H1 (cell line): Measurements from ENCODE around the gene PFKM. TPM values are rescaled to one million over a fixed set of nuclear protein-coding genes. Genes with fewer than 3 reads are reported as not detected.

Source experiments
- CTCF ChIA-PET: fragments of 300-600 bp; sonication (Branson Sonifier 250); formaldehyde crosslinking; loops from one replicate; lab custom pipeline; 2021; ENCODE audit not compliant: partially characterized antibody; lab: Charles Lee
- POLR2A ChIA-PET: fragments of 300-600 bp; sonication (Branson Sonifier 250); formaldehyde crosslinking; loops from one replicate; lab custom pipeline; 2021; ENCODE audit warnings: inconsistent platforms; ENCODE audit not compliant: partially characterized antibody; lab: Charles Lee
- DNase-seq, 2 experiments: peaks; one replicate each; pipeline versions ENCODE4 v3.0.0 to v3.0.0-alpha.2; 2010 to 2022; ENCODE audit warnings: low spot score in 2 of 2, low read depth in 1 of 2, mixed read lengths in 1 of 2
- FAIRE-seq: peaks from 2 replicates; lab custom pipeline; 2011; peaks lifted over from hg19 to GRCh38; lab: Jason Lieb, UNC
- H2AFZ ChIP-seq: 2 replicates; pipeline ENCODE4 v1.8.1; 2012; ENCODE audit warnings: low read length, inconsistent platforms
- H2AK5ac ChIP-seq: 2 replicates; pipeline ENCODE4 v1.6.1; 2013; ENCODE audit warnings: low read depth, low read length
- H2BK120ac ChIP-seq: replicated peaks from 2 replicates; pipeline ENCODE3; 2013; ENCODE audit warnings: low read depth, low read length, inconsistent platforms
- H2BK12ac ChIP-seq: 2 replicates; pipeline ENCODE4 v1.6.1; 2013; ENCODE audit warnings: low read depth, low read length
- H2BK15ac ChIP-seq: 2 replicates; pipeline ENCODE4 v1.6.1; 2013; ENCODE audit warnings: low read length
- H2BK20ac ChIP-seq: 2 replicates; pipeline ENCODE4 v1.6.1; 2013; ENCODE audit warnings: low read length
- H2BK5ac ChIP-seq: 2 replicates; pipeline ENCODE4 v1.6.1; 2013; ENCODE audit warnings: low read depth, low read length
- H3K14ac ChIP-seq: 2 replicates; pipeline ENCODE4 v1.6.1; 2013; ENCODE audit warnings: inconsistent platforms; ENCODE audit not compliant: insufficient read length
- H3K18ac ChIP-seq: 2 replicates; pipeline ENCODE4 v1.6.1; 2013; ENCODE audit warnings: low read length; ENCODE audit errors: extremely low read depth
- H3K23ac ChIP-seq: 2 replicates; pipeline ENCODE4 v1.6.1; 2013; ENCODE audit warnings: inconsistent platforms; ENCODE audit not compliant: insufficient read length
- H3K23me2 ChIP-seq: 2 replicates; pipeline ENCODE4 v1.6.1; 2013; ENCODE audit warnings: low read depth, low read length
- H3K27ac ChIP-seq: 2 replicates; pipeline ENCODE4 v1.6.1; 2011; ENCODE audit warnings: low read depth, low read length, inconsistent platforms
- H3K27me3 ChIP-seq, 4 experiments: replicated peaks in 1 of 4; 1 replicate in 1 of 4; 2 replicates in 3 of 4; pipeline versions ENCODE4 v1.6.1 to v1.8.1; 2011 to 2013; ENCODE audit warnings: low read length in 3 of 4, mild to moderate bottlenecking in 3 of 4, inconsistent platforms in 2 of 4, mixed read lengths in 2 of 4, moderate library complexity in 1 of 4; ENCODE audit not compliant: control insufficient read depth in 3 of 4, insufficient read depth in 3 of 4; ENCODE audit errors: extremely low read depth in 1 of 4
- H3K36me3 ChIP-seq, 4 experiments: 2 replicates each; pipeline versions ENCODE4 v1.6.1 to v1.8.1; 2011 to 2013; ENCODE audit warnings: mild to moderate bottlenecking in 4 of 4, low read length in 3 of 4, moderate library complexity in 2 of 4, control low read depth in 1 of 4, inconsistent platforms in 1 of 4; ENCODE audit not compliant: insufficient read depth in 4 of 4, control insufficient read depth in 2 of 4
- H3K4ac ChIP-seq: replicated peaks from 2 replicates; pipeline ENCODE3; 2013; ENCODE audit warnings: low read length, low read depth, mixed read lengths, inconsistent platforms; ENCODE audit not compliant: insufficient read length
- H3K4me1 ChIP-seq, 4 experiments: replicated peaks in 1 of 4; 1 replicate in 1 of 4; 2 replicates in 3 of 4; pipeline versions ENCODE4 v1.6.1 to v1.8.1; 2011 to 2013; ENCODE audit warnings: low read length in 3 of 4, inconsistent platforms in 2 of 4, mixed read lengths in 1 of 4; ENCODE audit not compliant: insufficient read depth in 4 of 4, control insufficient read depth in 3 of 4
- H3K4me2 ChIP-seq, 2 experiments: 2 replicates each; pipeline versions ENCODE4 v1.6.1 to v1.8.1; 2011 to 2013; ENCODE audit warnings: low read depth in 2 of 2, low read length in 2 of 2, control low read depth in 1 of 2, inconsistent platforms in 1 of 2, mild to moderate bottlenecking in 1 of 2; ENCODE audit not compliant: insufficient read depth in 1 of 2
- H3K4me3 ChIP-seq, 4 experiments: fragments of 200-600, 300-600 bp in 1 of 4; sonication (generic), shearing (Covaris generic), sonication (Bioruptor Twin) in 1 of 4; 2 replicates each; pipeline versions ENCODE4 v1.5.1 to v1.8.1; 2011 to 2016; ENCODE audit warnings: low read length in 4 of 4, low read depth in 3 of 4, control low read depth in 2 of 4, inconsistent platforms in 2 of 4, mild to moderate bottlenecking in 2 of 4, mixed read lengths in 1 of 4, moderate library complexity in 1 of 4; ENCODE audit not compliant: insufficient read depth in 2 of 4; ENCODE audit errors: extremely low read depth in 1 of 4
- H3K56ac ChIP-seq: replicated peaks from 2 replicates; pipeline ENCODE3; 2013; ENCODE audit warnings: low read depth, mild to moderate bottlenecking, mixed read lengths, low read length, inconsistent platforms; ENCODE audit not compliant: insufficient read length
- H3K79me1 ChIP-seq: 2 replicates; pipeline ENCODE4 v1.6.1; 2013; ENCODE audit warnings: low read depth, low read length, control low read depth
- H3K79me2 ChIP-seq, 2 experiments: 2 replicates each; pipeline versions ENCODE4 v1.6.1 to v1.8.1; 2012 to 2013; ENCODE audit warnings: low read length in 2 of 2, mild to moderate bottlenecking in 2 of 2, inconsistent platforms in 1 of 2; ENCODE audit not compliant: insufficient read depth in 2 of 2, control insufficient read depth in 1 of 2
- H3K9ac ChIP-seq, 4 experiments: replicated peaks in 1 of 4; 1 replicate in 1 of 4; 2 replicates in 3 of 4; pipeline versions ENCODE4 v1.6.1 to v1.8.1; 2011 to 2013; ENCODE audit warnings: low read depth in 3 of 4, low read length in 3 of 4, control low read depth in 2 of 4, mild to moderate bottlenecking in 2 of 4, moderate library complexity in 2 of 4, inconsistent platforms in 1 of 4; ENCODE audit errors: extremely low read depth in 1 of 4
- H3K9me3 ChIP-seq, 2 experiments: 2 replicates each; pipeline versions ENCODE4 v1.6.1 to v1.8.1; 2012 to 2013; ENCODE audit warnings: mild to moderate bottlenecking in 2 of 2, moderate library complexity in 2 of 2, control low read depth in 1 of 2, inconsistent platforms in 1 of 2, low read depth in 1 of 2, low read length in 1 of 2, mixed read lengths in 1 of 2; ENCODE audit not compliant: insufficient read depth in 2 of 2
- H4K20me1 ChIP-seq, 2 experiments: replicated peaks in 1 of 2; 2 replicates each; pipeline versions ENCODE3 to v1.8.1; 2011 to 2013; ENCODE audit warnings: inconsistent platforms in 2 of 2, low read length in 2 of 2, mild to moderate bottlenecking in 1 of 2; ENCODE audit not compliant: insufficient read depth in 2 of 2, control insufficient read depth in 1 of 2
- H4K5ac ChIP-seq: 2 replicates; pipeline ENCODE4 v1.6.1; 2013; ENCODE audit warnings: low read length, low read depth, mixed read lengths, inconsistent platforms; ENCODE audit not compliant: insufficient read length
- H4K8ac ChIP-seq: 2 replicates; pipeline ENCODE4 v1.8.0; 2013; ENCODE audit warnings: mild to moderate bottlenecking, moderate library complexity, low read length, inconsistent platforms; ENCODE audit not compliant: insufficient read depth; ENCODE audit errors: extremely low read depth
- H4K91ac ChIP-seq: replicated peaks from 2 replicates; pipeline ENCODE3; 2013; ENCODE audit warnings: low read length, mixed read lengths, inconsistent platforms; ENCODE audit not compliant: insufficient read length
- ATF2 ChIP-seq: IDR thresholded peaks from 2 replicates; pipeline ENCODE4 v1.6.1; 2012; ENCODE audit warnings: low read length, inconsistent platforms
- CBX5 ChIP-seq: fragments of 300-800, 300-1000 bp; sonication (generic); IDR thresholded peaks from 2 replicates; pipeline ENCODE4 v1.7.1; 2016; ENCODE audit warnings: antibody characterized with exemption, low read length, low read depth
- CHD2 ChIP-seq: IDR thresholded peaks from 2 replicates; pipeline ENCODE4 v1.6.1; 2012; ENCODE audit warnings: low read length, improper control_type of control experiment
- CTBP2 ChIP-seq: IDR thresholded peaks from 2 replicates; pipeline ENCODE4 v1.7.0; 2011; ENCODE audit warnings: borderline replicate concordance, mild to moderate bottlenecking, moderate library complexity, mixed read lengths, low read length; ENCODE audit not compliant: insufficient read depth, insufficient read length
- MAX ChIP-seq: IDR thresholded peaks from 2 replicates; pipeline ENCODE4 v1.6.1; 2012; ENCODE audit warnings: inconsistent platforms
- NANOG ChIP-seq: IDR thresholded peaks from 2 replicates; pipeline ENCODE4 v1.6.1; 2011; ENCODE audit warnings: low read length, low read depth, mild to moderate bottlenecking, inconsistent platforms; ENCODE audit not compliant: insufficient read depth, poor library complexity, severe bottlenecking
- PHF8 ChIP-seq: fragments of 200-600 bp; sonication (generic); conservative IDR thresholded peaks from 2 replicates; pipeline ENCODE4 v1.7.1; 2012; ENCODE audit warnings: low read depth, mild to moderate bottlenecking, inconsistent platforms, low read length, moderate library complexity
- RFX5 ChIP-seq: IDR thresholded peaks from 2 replicates; pipeline ENCODE4 v1.6.1; 2011; ENCODE audit warnings: low read depth, low read length, improper control_type of control experiment, borderline replicate concordance
- SRF ChIP-seq: IDR thresholded peaks from 2 replicates; pipeline ENCODE4 v1.6.1; 2011; ENCODE audit warnings: mild to moderate bottlenecking, low read depth, low read length, moderate library complexity
- TAF7 ChIP-seq: optimal IDR thresholded peaks from 2 replicates; pipeline ENCODE3; 2011; ENCODE audit warnings: low read depth, mild to moderate bottlenecking, inconsistent platforms, low read length, moderate library complexity, borderline replicate concordance
- TBP ChIP-seq: IDR thresholded peaks from 2 replicates; pipeline ENCODE4 v1.6.1; 2011; ENCODE audit warnings: low read depth, low read length, improper control_type of control experiment
- TCF12 ChIP-seq: IDR thresholded peaks from 2 replicates; pipeline ENCODE4 v1.6.1; 2011; ENCODE audit warnings: low read depth, mild to moderate bottlenecking, low read length
- WGBS, 2 experiments: shearing (Covaris generic) in 1 of 2; methylation state at CpG; one replicate each; pipeline versions ENCODE4 v1.1.6 to v1.1.7; 2013 to 2015; ENCODE audit warnings: low lambda C conversion rate in 2 of 2, mixed read lengths in 2 of 2, inconsistent platforms in 1 of 2, low coverage in 1 of 2, missing lambda C conversion rate in 1 of 2; ENCODE audit not compliant: insufficient replicate concordance in 2 of 2, insufficient coverage in 1 of 2, insufficient read length in 1 of 2; ENCODE audit errors: extremely low coverage in 1 of 2, missing lambda C conversion rate in 1 of 2; 5-methylcytosine and 5-hydroxymethylcytosine counted together
- polyA plus RNA-seq, 7 experiments: library from polyadenylated mRNA; depleted of rRNA in 3 of 7; stranded (reverse) in 5 of 7; unstranded in 2 of 7; fragments of >200 nt in 5 of 7; fragments of 200-250 nt in 2 of 7; gene quantifications; 1 replicate in 5 of 7; 2 replicates in 1 of 7; 4 replicates in 1 of 7; pipeline versions ENCODE4 v1.2.1 to v1.2.3, GENCODE V29; 2011 to 2013; ENCODE audit warnings: missing spikeins in 2 of 7, mixed read lengths in 2 of 7
- total RNA-seq: library from RNA; stranded (reverse); fragmentation: NEBNext Ultra II Directional; extraction: Animal tissue kit (Norgen Biotek cat#: 25700); gene quantifications from 2 replicates; pipeline ENCODE4 v1.2.1, GENCODE V29; 2021

The PFKM gene
- total and polyA plus RNA-seq, 2 of the 8 experiments (the other 6 are each of a cell fraction or from before 2014, with no cell fraction given): 62.6 to 106 TPM

- no peak overlapping the region for H3K4me2 ChIP-seq
- no peak overlapping the region for H2BK120ac ChIP-seq
- H2BK5ac ChIP-seq: no peak overlapping the region
- no peak overlapping the region for H3K9ac ChIP-seq
- no peak overlapping the region for H3K18ac ChIP-seq
- ChIA-PET CTCF (interaction anchor here (0.6 to 4.4 kb wide), 27 partner anchors 9 to 481 kb away, joined by 3 to 40 read pairs (median 4); partner anchors contain the start of genes CCDC184 and PFKM), POLR2A (interaction anchor here (1.0 kb wide), 1 partner anchor 134 kb away, joined by 3 read pairs; no protein-coding TSS in a partner anchor)
- H3K9me3 ChIP-seq: no peaks in the 10 kb centered on the region
- FAIRE-seq (no peak), DNase-seq (no peak)
- H3K14ac ChIP-seq: no peak overlapping the region
- no peaks in the 10 kb centered on the region for H3K23me2 ChIP-seq
- no peak overlapping the region for H4K8ac ChIP-seq
- H4K20me1 ChIP-seq: no peaks in the 10 kb centered on the region
- H3K27ac ChIP-seq: no peak overlapping the region
- WGBS, 2 experiments: 85% methylated on average over 2 of the region's 2 CpGs; no CpG with 5 or more reads in 1 of the 2 experiments
- no peak overlapping the region for H2BK12ac ChIP-seq
- H3K4me1 ChIP-seq: no peaks in the 10 kb centered on the region; a peak in 1 of 7 replicates
- no peak overlapping the region for H2BK20ac ChIP-seq
- H3K4ac ChIP-seq: no peak overlapping the region
- no peak overlapping the region for H3K4me3 ChIP-seq
- no peak overlapping the region for H2AFZ ChIP-seq
- no peak overlapping the region for H4K5ac ChIP-seq
- no peak overlapping the region for H3K23ac ChIP-seq
- H3K79me1 ChIP-seq: no peaks in the 10 kb centered on the region
- H2AK5ac ChIP-seq: no peak overlapping the region
- no peak overlapping the region for H3K56ac ChIP-seq
- no peak overlapping the region for H2BK15ac ChIP-seq
- H3K27me3 ChIP-seq: no peaks in the 10 kb centered on the region
- no peak overlapping the region for H4K91ac ChIP-seq
- H3K79me2 ChIP-seq: no peaks in the 10 kb centered on the region
- H3K36me3 ChIP-seq: no peaks in the 10 kb centered on the region
- TF ChIP-seq TBP (no peak), MAX (no peak), ATF2 (no peak), PHF8 (no peak), CTBP2 (no peak), RFX5 (no peak), CHD2 (no peak), CBX5 (no peak), TAF7 (no peak), NANOG (no peak), SRF (no peak), TCF12 (no peak)
Observed at GRCh38 chr12:48164451-48164850, 45.3 kb downstream of the PFKM start.
